H1 (cell line): ENCODE measurements around the gene INPP5B.
"Not testable (repeated sequence)": the region's sequence is repeated elsewhere in the genome, so short reads cannot be mapped to it uniquely, and the experiment has no call there.

Source experiments
- RNF2 ChIP-seq: fragments of 200-900, 300-1000 bp; sonication (generic); IDR thresholded peaks from 2 replicates; pipeline ENCODE4 v1.7.1; 2016; ENCODE audit warnings: borderline replicate concordance, low read depth, mild to moderate bottlenecking, antibody characterized with exemption, low read length; ENCODE audit not compliant: poor library complexity, severe bottlenecking; ENCODE audit errors: missing control alignments
- SIN3A ChIP-seq, 2 experiments: IDR thresholded peaks in 1 of 2; conservative IDR thresholded peaks in 1 of 2; 2 replicates each; pipeline ENCODE4 v1.6.1; 2011 to 2012; ENCODE audit warnings: low read length in 2 of 2, improper control_type of control experiment in 1 of 2, low read depth in 1 of 2, mild to moderate bottlenecking in 1 of 2

DNA sequence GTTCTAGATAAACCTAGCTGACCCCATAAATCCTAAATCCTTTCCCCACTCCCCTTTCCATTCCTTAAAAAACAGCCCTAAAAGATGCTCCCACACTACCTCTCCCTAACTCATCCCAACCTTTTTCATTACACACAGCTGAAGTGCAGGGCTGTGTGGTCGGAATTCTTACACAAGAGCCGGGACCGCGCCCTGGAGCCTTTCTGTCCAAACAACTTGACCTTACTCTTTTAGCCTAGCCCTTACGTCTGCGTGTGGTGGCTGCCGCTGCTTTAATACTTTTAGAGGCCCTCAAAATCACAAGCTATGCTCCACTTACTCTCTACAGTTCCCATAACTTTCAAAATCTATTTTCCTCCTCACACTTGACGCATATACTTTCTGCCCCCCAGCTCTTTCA lies 36.0 kb downstream of the INPP5B start:
- not testable (repeated sequence) for TF ChIP-seq RNF2; SIN3A (conservative IDR thresholded peaks at IDR 0.05 in 1 of 2, IDR thresholded peaks at IDR 0.05 in 1 of 2; ENCODE audit: low read depth in 1 of 2, low read length in 2 of 2)
